ENCODE measurements around the gene SUSD1.

SUSD1 gene

GRCh38 chr9:112063151-112063550 lies 111.9 kb downstream of the SUSD1 start:
- no peak for DNase-seq

GRCh38 chr9:112061152-112061740 lies 113.9 kb downstream of the SUSD1 start:
- DNase-seq = peak; percentile 81

DNA sequence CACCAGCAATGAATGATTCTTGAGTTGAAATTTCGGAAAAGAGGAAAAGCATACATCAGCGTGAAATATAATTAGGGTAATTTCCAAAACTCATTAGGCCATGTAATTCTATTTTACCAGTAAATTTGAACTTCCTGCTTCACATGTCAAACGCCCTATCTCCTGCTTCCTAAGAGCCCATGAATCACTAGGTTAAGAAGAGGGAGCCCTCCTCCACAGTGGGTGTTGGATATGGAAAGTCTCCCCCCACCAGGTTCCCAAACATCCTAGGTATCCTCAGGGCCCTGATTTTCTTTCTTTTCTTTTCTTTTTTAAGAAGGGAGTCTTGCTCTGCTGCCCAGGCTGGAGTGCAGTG lies 115.2 kb downstream of the SUSD1 start:
- no peak for DNase-seq

GRCh38 chr9:112059145-112059965 lies 115.7 kb downstream of the SUSD1 start:
- no peak for DNase-seq

- no peak for DNase-seq
Measured at GRCh38 chr9:112056996-112057395, 118.1 kb downstream of the SUSD1 start.

- no peak for DNase-seq
Measured at GRCh38 chr9:112054916-112055315, 120.2 kb downstream of the SUSD1 start.

GRCh38 chr9:112051812-112052211 lies 123.3 kb downstream of the SUSD1 start:
- DNase-seq = no peak

- DNase-seq = peak; percentile 90
Measured at GRCh38 chr9:112050544-112051475, 124.3 kb downstream of the SUSD1 start.

GRCh38 chr9:112049811-112050516 lies 125.1 kb downstream of the SUSD1 start:
- DNase-seq = peak; percentile 51

GRCh38 chr9:112048924-112049691 lies 126.0 kb downstream of the SUSD1 start:
- peak; percentile 47 for DNase-seq

DNA sequence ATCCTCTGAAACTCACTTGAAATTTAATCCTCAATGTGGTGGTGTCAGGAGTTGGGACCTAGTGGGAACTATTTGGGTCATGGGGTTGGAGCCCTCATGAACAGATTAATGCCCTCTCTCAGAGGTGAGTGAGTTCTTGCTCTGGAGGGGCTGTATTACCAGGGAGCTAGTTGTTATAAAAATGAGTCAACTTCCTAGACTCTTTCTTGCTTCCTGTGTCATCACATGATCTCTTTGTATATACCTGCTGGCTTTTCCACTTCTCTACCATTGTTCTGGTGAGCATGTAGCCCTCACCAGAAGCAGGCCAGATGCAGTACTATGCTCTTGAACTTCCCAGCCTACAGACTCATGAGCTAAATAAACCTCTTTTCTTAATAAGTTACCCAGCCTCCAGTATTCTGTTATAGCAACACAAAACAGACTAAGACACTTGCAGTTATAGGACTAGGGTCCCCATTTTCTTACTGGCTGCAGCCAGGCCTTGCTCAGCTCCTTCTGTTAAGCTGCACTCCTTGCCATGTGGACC lies 127.5 kb downstream of the SUSD1 start:
- no peak for DNase-seq

DNA sequence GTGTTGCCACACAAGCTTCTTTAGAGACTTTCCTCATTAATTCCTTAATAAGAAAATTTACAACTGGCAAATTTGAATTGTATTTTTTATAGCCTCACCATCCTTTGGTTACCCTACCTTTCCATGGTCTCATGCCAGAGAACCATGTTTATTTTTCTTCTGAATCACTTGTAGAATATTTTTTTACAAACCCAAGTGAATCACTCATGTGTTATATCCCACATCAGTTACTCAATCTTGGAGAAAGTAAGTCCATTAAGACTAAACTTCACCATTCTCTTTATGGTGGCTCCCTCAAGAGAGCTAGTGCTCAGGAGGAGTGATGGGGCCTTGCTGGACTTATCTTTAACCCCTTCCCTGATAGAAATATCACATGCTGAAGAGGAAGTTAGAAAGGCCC lies 128.9 kb downstream of the SUSD1 start:
- DNase-seq = no peak

GRCh38 chr9:112044881-112045280 lies 130.2 kb downstream of the SUSD1 start:
- no peak for DNase-seq

DNA sequence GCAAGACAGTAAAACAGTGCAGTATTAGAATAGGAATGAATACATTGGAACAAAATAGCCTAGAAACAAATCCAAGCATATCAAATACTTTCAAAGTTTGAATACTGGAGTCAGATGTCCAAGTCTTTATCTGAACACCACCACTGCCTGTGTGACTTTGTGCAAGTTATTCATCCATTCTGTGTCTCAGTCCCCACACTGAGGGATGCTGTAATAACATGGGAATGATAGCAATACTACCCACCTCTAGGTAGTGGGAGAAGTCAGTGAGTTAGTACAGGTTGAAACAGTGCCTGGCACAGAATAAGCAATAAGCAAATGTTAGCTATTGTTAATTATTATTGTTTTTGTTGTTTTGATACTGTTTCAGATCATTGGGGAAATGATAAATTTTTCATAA lies 130.9 kb downstream of the SUSD1 start:
- DNase-seq = no peak

- DNase-seq = no peak
Measured at GRCh38 chr9:112043423-112043822, 131.7 kb downstream of the SUSD1 start.

GRCh38 chr9:112042769-112043168 lies 132.3 kb downstream of the SUSD1 start:
- DNase-seq = no peak

DNA sequence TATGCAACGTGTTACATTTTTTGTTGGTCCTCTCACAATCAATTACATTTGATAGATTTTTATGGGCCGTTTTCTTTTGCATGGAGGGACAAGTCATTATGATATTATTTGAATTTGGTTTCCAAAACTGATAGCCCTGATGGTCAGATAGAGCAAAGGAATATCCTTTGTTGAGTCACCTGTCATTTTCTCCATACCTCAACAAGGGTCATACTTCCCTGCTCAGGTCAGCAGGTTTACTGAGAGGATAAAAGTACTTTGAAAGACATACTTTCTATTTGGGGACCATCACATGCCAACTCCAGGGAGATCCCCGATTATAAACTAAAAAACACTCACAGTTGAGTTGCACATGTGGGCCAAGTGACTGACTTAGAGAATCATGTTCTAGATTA lies 132.9 kb downstream of the SUSD1 start:
- no peak for DNase-seq

- DNase-seq = peak; percentile 78
Measured at GRCh38 chr9:112041536-112042243, 133.4 kb downstream of the SUSD1 start.

DNA sequence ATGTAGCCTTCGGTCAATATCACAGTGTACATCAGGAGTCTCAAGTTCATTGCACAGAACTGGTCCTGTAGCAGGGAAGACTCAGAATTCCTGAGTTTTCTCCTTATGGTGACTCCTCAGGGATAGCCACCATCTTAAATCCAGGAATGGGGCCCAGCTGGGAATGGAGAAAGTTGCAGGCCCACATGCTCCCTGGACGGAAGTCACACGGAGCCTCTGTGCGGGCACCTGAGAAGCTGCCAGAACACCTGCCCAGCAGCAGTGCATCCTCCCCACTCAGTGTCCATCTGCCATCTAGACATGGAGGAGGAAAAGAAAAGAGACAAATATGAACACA lies 133.9 kb downstream of the SUSD1 start:
- DNase-seq = no peak

DNA sequence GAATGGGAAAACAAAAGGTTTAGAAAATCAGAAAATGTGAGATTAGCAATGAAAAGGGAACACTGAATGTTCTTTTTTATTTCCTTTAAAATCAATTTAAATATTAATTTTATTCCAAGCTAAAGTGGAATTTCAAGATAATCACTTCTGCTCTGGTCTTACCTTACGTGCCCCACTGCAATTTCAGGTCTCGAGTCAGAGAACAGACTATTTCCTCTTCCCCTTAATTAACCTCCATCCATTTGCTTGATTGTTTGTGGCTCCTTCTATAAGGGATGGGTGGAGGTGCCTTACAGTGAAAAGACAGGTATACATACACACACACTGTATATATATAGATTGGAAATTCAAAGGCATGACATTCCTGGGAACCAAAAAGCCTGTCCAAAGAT lies 137.1 kb downstream of the SUSD1 start:
- DNase-seq = no peak

DNA sequence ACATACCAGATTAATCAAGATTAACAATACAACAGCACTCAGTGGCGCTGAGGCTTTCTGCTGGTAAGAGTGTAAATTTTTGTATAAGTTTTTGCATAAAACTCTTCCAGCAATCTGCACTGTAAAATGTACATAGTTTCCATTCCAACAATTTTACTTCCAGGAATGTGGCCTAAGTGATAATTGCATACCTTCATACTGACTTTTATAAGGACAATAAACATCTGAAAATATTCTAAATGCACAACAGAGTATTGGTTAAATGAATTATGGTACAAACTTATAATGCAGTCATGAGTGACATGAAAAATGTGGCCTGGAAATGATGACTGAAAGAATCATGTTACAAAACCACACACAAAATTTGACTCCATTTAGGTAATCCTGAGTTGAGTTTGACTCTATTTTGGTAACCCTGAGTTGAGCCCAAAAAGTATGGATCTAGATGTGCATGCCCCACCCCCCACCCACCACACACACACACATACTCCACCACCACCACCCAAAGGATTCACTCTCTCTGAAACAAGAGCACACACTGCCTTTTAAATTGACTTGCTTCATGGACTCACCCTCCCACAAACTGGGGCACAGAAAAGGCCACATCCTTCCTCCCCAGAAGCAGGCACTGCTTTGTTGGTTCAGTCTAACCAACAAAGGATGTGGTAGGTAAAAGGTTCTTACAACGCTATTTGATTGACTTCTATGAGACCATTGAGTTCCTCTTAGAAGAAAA lies 137.6 kb downstream of the SUSD1 start:
- peak; percentile 36 for DNase-seq
